Measurements from ENCODE around the gene NFATC1. TPM values are rescaled to one million over a fixed set of nuclear protein-coding genes. Genes with fewer than 3 reads are reported as not detected.

Gene NFATC1
- total RNA-seq, 2 donors from 2014 or later = 1.6 to 4.3 TPM

DNA sequence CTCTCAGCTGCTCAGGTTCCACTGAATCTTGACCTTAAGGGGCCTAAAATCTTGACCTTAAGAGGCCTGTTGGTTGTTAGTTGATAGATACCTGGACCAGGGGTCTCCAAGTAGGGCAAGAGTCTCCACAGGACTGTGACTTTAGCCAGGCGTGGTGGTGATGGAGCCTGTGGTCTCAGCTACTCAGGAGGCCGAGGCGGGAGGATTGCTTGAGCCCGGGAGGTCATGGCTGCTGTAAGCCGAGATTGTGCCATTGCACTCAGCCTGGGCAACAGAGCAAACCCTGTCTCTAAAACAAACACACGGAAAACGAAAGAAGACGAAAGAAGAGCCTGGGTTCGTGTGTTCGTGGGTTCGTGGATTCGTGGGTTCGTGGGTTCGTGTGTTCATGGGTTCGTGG lies 163.7 kb downstream of the NFATC1 start:
- no peak for DNase-seq
- intact Hi-C loops (cut with DNase I) = no loop called here
- Histone ChIP-seq H3K27me3 (no peaks in the 10 kb centered on the region), H3K9me3 (no peaks in the 10 kb centered on the region), H3K4me3 (no peak overlapping the region), H3K36me3 (no peaks in the 10 kb centered on the region), H3K9ac (ENCODE audit: low read depth in 2 of 2, low read length in 2 of 2) (no peak overlapping the region), H3K4me1 (no peaks in the 10 kb centered on the region), H3K27ac (no peak overlapping the region)
- TF ChIP-seq, protein P1, sequence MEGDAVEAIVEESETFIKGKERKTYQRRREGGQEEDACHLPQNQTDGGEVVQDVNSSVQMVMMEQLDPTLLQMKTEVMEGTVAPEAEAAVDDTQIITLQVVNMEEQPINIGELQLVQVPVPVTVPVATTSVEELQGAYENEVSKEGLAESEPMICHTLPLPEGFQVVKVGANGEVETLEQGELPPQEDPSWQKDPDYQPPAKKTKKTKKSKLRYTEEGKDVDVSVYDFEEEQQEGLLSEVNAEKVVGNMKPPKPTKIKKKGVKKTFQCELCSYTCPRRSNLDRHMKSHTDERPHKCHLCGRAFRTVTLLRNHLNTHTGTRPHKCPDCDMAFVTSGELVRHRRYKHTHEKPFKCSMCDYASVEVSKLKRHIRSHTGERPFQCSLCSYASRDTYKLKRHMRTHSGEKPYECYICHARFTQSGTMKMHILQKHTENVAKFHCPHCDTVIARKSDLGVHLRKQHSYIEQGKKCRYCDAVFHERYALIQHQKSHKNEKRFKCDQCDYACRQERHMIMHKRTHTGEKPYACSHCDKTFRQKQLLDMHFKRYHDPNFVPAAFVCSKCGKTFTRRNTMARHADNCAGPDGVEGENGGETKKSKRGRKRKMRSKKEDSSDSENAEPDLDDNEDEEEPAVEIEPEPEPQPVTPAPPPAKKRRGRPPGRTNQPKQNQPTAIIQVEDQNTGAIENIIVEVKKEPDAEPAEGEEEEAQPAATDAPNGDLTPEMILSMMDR (IDR thresholded peaks at IDR 0.05) = no peak

DNA sequence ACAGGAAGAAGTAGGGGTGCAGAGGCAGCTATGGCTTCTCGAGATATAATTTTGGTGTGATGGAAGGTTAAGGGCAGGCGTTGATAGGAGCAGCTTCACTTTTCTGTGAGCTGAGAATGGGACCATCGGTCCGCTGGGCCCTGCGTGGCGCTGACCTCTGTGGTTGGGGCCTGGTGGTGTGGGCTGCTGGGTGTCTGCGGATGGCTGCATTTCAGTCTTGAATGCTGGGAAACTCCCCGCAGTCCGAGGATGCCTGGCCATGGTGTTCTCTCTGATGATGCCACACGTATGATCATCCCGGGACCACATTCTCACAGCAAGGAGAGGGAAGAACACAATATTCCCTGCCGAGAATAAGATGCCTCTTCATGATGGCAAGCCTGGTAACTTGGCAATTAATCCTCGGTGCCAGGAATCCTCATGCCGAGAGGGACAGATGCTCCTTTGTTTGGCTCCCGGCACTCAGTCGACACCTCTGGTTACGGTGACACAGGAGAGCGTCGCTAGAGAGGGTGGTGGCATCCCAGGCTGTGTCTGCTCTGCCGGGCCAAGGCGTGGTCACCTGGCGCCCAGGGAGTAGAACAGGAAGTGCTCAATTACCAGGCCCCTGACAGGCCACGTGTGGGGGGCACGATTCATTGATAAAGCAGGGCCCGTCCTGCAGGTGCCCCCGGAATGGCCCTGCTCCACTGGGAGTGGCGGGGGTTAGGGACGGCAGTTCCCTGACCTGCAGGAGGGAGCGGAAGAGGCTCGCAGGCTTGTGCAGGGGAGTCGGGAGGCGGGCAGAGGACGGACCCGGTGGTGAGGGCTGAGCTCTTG lies 164.5 kb downstream of the NFATC1 start:
- Histone ChIP-seq H3K27ac (no peak overlapping the region), H3K4me1 (no peaks in the 10 kb centered on the region), H3K9ac (ENCODE audit: low read depth in 2 of 2, low read length in 2 of 2) (no peak overlapping the region), H3K4me3 (no peak overlapping the region), H3K27me3 (no peaks in the 10 kb centered on the region), H3K36me3 (no peaks in the 10 kb centered on the region), H3K9me3 (no peaks in the 10 kb centered on the region)
- intact Hi-C loops (cut with DNase I) = no loop called here
- TF ChIP-seq, protein P1 (IDR thresholded peaks at IDR 0.05) = no peak
- DNase-seq = no peak

DNA sequence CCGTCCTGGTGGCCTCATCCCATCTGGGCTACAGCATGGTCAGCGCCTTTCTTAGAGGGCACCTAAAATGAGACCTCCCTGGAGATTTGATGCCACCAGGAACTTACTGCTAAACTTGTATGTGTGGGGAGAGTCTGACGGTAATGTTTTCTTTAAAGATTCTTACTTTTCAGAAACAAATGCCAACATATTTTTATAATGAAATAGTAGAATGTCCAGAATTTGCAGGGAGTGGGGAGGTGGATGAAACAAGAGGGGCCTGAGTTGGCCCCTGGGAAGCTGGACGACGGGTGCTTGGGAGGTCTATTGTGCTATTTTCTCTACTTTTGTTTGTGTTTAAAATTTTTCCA lies 165.1 kb downstream of the NFATC1 start:
- no peaks in the 10 kb centered on the region for H3K27me3 ChIP-seq
- DNase-seq = no peak
- H3K36me3 ChIP-seq = no peaks in the 10 kb centered on the region
- H3K9ac ChIP-seq (ENCODE audit: low read depth in 2 of 2, low read length in 2 of 2) = no peak overlapping the region
- intact Hi-C loops (cut with DNase I) = no loop called here
- H3K4me3 ChIP-seq = no peak overlapping the region
- TF ChIP-seq, protein P1 (IDR thresholded peaks at IDR 0.05) = no peak
- no peak overlapping the region for H3K27ac ChIP-seq
- no peaks in the 10 kb centered on the region for H3K9me3 ChIP-seq
- H3K4me1 ChIP-seq = no peaks in the 10 kb centered on the region

GRCh38 chr18:79563949-79564348 lies 168.2 kb downstream of the NFATC1 start:
- Histone ChIP-seq H3K9ac (ENCODE audit: low read depth in 2 of 2, low read length in 2 of 2) (no peak overlapping the region), H3K36me3 (no peaks in the 10 kb centered on the region), H3K27ac (no peak overlapping the region), H3K9me3 (no peaks in the 10 kb centered on the region), H3K4me1 (no peaks in the 10 kb centered on the region), H3K27me3 (no peaks in the 10 kb centered on the region), H3K4me3 (no peak overlapping the region)
- intact Hi-C loops (cut with DNase I) = no loop called here
- TF ChIP-seq, protein P1 (IDR thresholded peaks at IDR 0.05) = no peak
- no peak for DNase-seq

GRCh38 chr18:79564441-79564840 lies 168.7 kb downstream of the NFATC1 start:
- TF ChIP-seq, protein P1 (IDR thresholded peaks at IDR 0.05) = no peak
- Histone ChIP-seq H3K36me3 (no peaks in the 10 kb centered on the region), H3K9me3 (no peaks in the 10 kb centered on the region), H3K4me3 (no peak overlapping the region), H3K27ac (no peak overlapping the region), H3K4me1 (no peaks in the 10 kb centered on the region), H3K27me3 (no peaks in the 10 kb centered on the region), H3K9ac (ENCODE audit: low read depth in 2 of 2, low read length in 2 of 2) (no peak overlapping the region)
- DNase-seq = no peak
- intact Hi-C loops (cut with DNase I) = no loop called here
